Esophagus squamous epithelium (tissue), 5 donors: ENCODE results near the gene COQ8B. TPM values are rescaled to one million over a fixed set of nuclear protein-coding genes. Genes with fewer than 3 reads are reported as not detected.

ENCODE experiments used
- DNase-seq: peaks from one replicate; lab custom pipeline; 2025; lab: John Stamatoyannopoulos, UW
- H3K27ac ChIP-seq, 4 donors: fragments of 200-600 bp; sonication (generic); one replicate each; pipeline ENCODE4 v1.5.1; 2016 to 2019; ENCODE audit warnings: mild to moderate bottlenecking in 1 of 4
- H3K27me3 ChIP-seq, 4 donors: fragments of 200-600 bp; sonication (generic); 1 replicate in 3 of 4; 2 replicates in 1 of 4; pipeline versions ENCODE4 v1.5.1 to v1.6.0; 2017 to 2021; ENCODE audit warnings: antibody characterized with exemption in 1 of 4
- H3K36me3 ChIP-seq, 3 donors: fragments of 200-600 bp; sonication (generic); one replicate each; pipeline ENCODE4 v1.5.1; 2016 to 2019
- H3K4me1 ChIP-seq, 3 donors: fragments of 200-600 bp; sonication (generic); one replicate each; pipeline ENCODE4 v1.5.1; 2017 to 2019
- H3K4me3 ChIP-seq, 4 donors: fragments of 200-600 bp; sonication (generic); 1 replicate in 3 of 4; 2 replicates in 1 of 4; pipeline ENCODE4 v1.5.1; 2016 to 2019; ENCODE audit warnings: mild to moderate bottlenecking in 2 of 4, moderate library complexity in 1 of 4
- H3K9me3 ChIP-seq, 3 donors: fragments of 200-600 bp; sonication (generic); one replicate each; pipeline ENCODE4 v1.5.1; 2016 to 2019
- CTCF ChIP-seq, 6 experiments: fragments of 450-650 bp in 4 of 6; fragments of 200-600 bp in 2 of 6; sonication (generic) in 2 of 6; IDR thresholded peaks; one replicate each; pipeline ENCODE4 v1.5.1; 2016 to 2019; ENCODE audit warnings: antibody characterized with exemption in 6 of 6, mild to moderate bottlenecking in 4 of 6, moderate library complexity in 4 of 6
- POLR2A ChIP-seq, 4 donors: fragments of 450-650 bp; IDR thresholded peaks; one replicate each; pipeline ENCODE4 v1.6.1; 2017; ENCODE audit warnings: antibody characterized with exemption in 4 of 4, mild to moderate bottlenecking in 4 of 4, moderate library complexity in 3 of 4
- WGBS, 2 donors: methylation state at CpG; one replicate each; pipeline ENCODE4 v1.1.5; 2018; 5-methylcytosine and 5-hydroxymethylcytosine counted together
- intact Hi-C: fragments of 100-400 bp; cut with DNase I; formaldehyde crosslinking; loops from one replicate; pipeline ENCODE4 v1.15.0; 2022
- total RNA-seq, 4 donors: library from RNA; depleted of rRNA; stranded (reverse); fragments of >200 nt; gene quantifications; one replicate each; pipeline ENCODE4 v1.1.0, GENCODE V29; 2016
- donor health status: DM: yes; HTN: yes; CAD: no.

COQ8B gene
- total RNA-seq, 4 donors from 2014 or later, result 19.3 to 64.1 (median 33.3) TPM

GRCh38 chr19:40714441-40715299 is 2.0 kb downstream of the COQ8B start:
- H3K27me3 ChIP-seq, result no peaks in the 10 kb centered on the region
- peaks cover 14 to 53% (median 27%) of the 10 kb centered on the region in 3 donors for H3K4me1 ChIP-seq
- peak overlapping the region; percentile 39 to 93 (median 86) for H3K4me3 ChIP-seq
- H3K36me3 ChIP-seq, result peaks cover 0 to 34% (median 5%) of the 10 kb centered on the region in 3 donors
- intact Hi-C loops, result loop anchor here (5.0 kb wide), 1 partner anchor 107 kb away; no protein-coding TSS in a partner anchor
- H3K27ac ChIP-seq, result peak overlapping the region; percentile 98 to 100 (median 100)
- 2 to 3% methylated on average over 20 to 25 of the region's 31 CpGs for WGBS, 2 donors
- H3K9me3 ChIP-seq, result no peaks in the 10 kb centered on the region
- DNase-seq, result peak; percentile 70
- no peak for TF ChIP-seq CTCF (IDR thresholded peaks at IDR 0.05)
- TF ChIP-seq POLR2A (IDR thresholded peaks at IDR 0.05), result no peak

GRCh38 chr19:40713939-40714338 is 2.7 kb downstream of the COQ8B start:
- 80 to 86% methylated on average over 1 to 7 of the region's 11 CpGs for WGBS, 2 donors

GRCh38 chr19:40709817-40710216 is 6.9 kb downstream of the COQ8B start:
- intact Hi-C loops, result no loop called here
- TF ChIP-seq POLR2A (IDR thresholded peaks at IDR 0.05) (no peak), CTCF (IDR thresholded peaks at IDR 0.05) (no peak)
- H3K4me1 ChIP-seq, result peaks cover 7 to 11% (median 8%) of the 10 kb centered on the region in 3 donors
- H3K9me3 ChIP-seq, result no peaks in the 10 kb centered on the region
- H3K27me3 ChIP-seq, result no peaks in the 10 kb centered on the region
- no peak for DNase-seq
- no peak overlapping the region for H3K27ac ChIP-seq
- no peak overlapping the region for H3K4me3 ChIP-seq
- WGBS, 2 donors, result 80 to 85% methylated on average over 5 of the region's 5 CpGs
- H3K36me3 ChIP-seq, result peaks cover 6 to 83% (median 14%) of the 10 kb centered on the region in 3 donors

More at GRCh38 chr19:40713939-40714338, 2.7 kb downstream of the COQ8B start:
- TF ChIP-seq CTCF (IDR thresholded peaks at IDR 0.05) (no peak), POLR2A (IDR thresholded peaks at IDR 0.05) (no peak)
- H3K27me3 ChIP-seq, result no peaks in the 10 kb centered on the region
- intact Hi-C loops, result no loop called here
- DNase-seq, result no peak
- peaks cover 14 to 46% (median 26%) of the 10 kb centered on the region in 3 donors for H3K4me1 ChIP-seq
- H3K9me3 ChIP-seq, result no peaks in the 10 kb centered on the region
- peak overlapping the region in 2 of 4 donors; percentile 81 to 93 for H3K4me3 ChIP-seq
- H3K36me3 ChIP-seq, result peaks cover 0 to 42% (median 5%) of the 10 kb centered on the region in 3 donors
- H3K27ac ChIP-seq, result peak overlapping the region; percentile 98 to 100 (median 100)

- no peak overlapping the region for H3K4me3 ChIP-seq
- H3K4me1 ChIP-seq, result no peaks in the 10 kb centered on the region
- TF ChIP-seq POLR2A (IDR thresholded peaks at IDR 0.05), result no peak
- TF ChIP-seq CTCF (IDR thresholded peaks at IDR 0.05), result no peak
- peaks cover 21 to 99% (median 26%) of the 10 kb centered on the region in 3 donors for H3K36me3 ChIP-seq
- H3K9me3 ChIP-seq, result no peaks in the 10 kb centered on the region
- no peaks in the 10 kb centered on the region for H3K27me3 ChIP-seq
- DNase-seq, result no peak
- intact Hi-C loops, result no loop called here
- 93 to 96% methylated on average over 7 of the region's 7 CpGs for WGBS, 2 donors
- H3K27ac ChIP-seq, result no peak overlapping the region
These were observed 9.1 kb downstream of the COQ8B start for GRCh38 chr19:40707615-40708014.
